GM21390 (cell line): ENCODE measurements around the gene ZNF646.

Experiments
- ATAC-seq: cut with Tn5 transposase; IDR thresholded peaks from one replicate; pipeline ENCODE4 v1.9.1; 2021; ENCODE audit not compliant: unreplicated experiment

ZNF646 gene

GRCh38 chr16:31073970-31074813 is at the start of gene ZNF646, which contains the start of gene ZNF668:
TSS of gene ZNF646 (plus strand) at chr16:31074422. CDS start at chr16:31076325, 1,903 bp downstream.
TSS of gene ZNF668 (minus strand) at chr16:31074240. CDS start at chr16:31064459, 9,781 bp downstream.
- ATAC-seq, result peak; percentile 64

- no peak for ATAC-seq
Observed at GRCh38 chr16:31025339-31025738, 48.9 kb upstream of the ZNF646 start.

GRCh38 chr16:31029272-31029671 is 45.0 kb upstream of the ZNF646 start:
- no peak for ATAC-seq

GRCh38 chr16:31031276-31031675 is 42.9 kb upstream of the ZNF646 start:
- ATAC-seq, result no peak

- peak; percentile 76 for ATAC-seq
Observed at GRCh38 chr16:31032736-31033708, 41.2 kb upstream of the ZNF646 start, which contains the start of gene STX4. TSS of gene STX4 (plus strand) at chr16:31033558. CDS start at chr16:31033806, 248 bp downstream.

- peak; percentile 47 for ATAC-seq
Observed at GRCh38 chr16:31033709-31034492, 40.3 kb upstream of the ZNF646 start.

GRCh38 chr16:31036691-31037090 is 37.5 kb upstream of the ZNF646 start:
- ATAC-seq, result no peak

GRCh38 chr16:31038993-31039392 is 35.2 kb upstream of the ZNF646 start:
- no peak for ATAC-seq

GRCh38 chr16:31042866-31043265 is 31.4 kb upstream of the ZNF646 start:
- ATAC-seq, result no peak

- ATAC-seq, result no peak
Observed at GRCh38 chr16:31043352-31043751, 30.9 kb upstream of the ZNF646 start.

GRCh38 chr16:31043898-31044481 is 30.2 kb upstream of the ZNF646 start:
- no peak for ATAC-seq

- no peak for ATAC-seq
Observed at GRCh38 chr16:31050280-31051030, 23.8 kb upstream of the ZNF646 start.

GRCh38 chr16:31052114-31052513 is 22.1 kb upstream of the ZNF646 start:
- ATAC-seq, result no peak

GRCh38 chr16:31055613-31056012 is 18.6 kb upstream of the ZNF646 start:
- ATAC-seq, result no peak

GRCh38 chr16:31061126-31061812 is 13.0 kb upstream of the ZNF646 start:
- no peak for ATAC-seq

- no peak for ATAC-seq
Observed at GRCh38 chr16:31061813-31062440, 12.3 kb upstream of the ZNF646 start.

- ATAC-seq, result no peak
Observed at GRCh38 chr16:31063495-31063842, 10.8 kb upstream of the ZNF646 start.

- ATAC-seq, result no peak
Observed at GRCh38 chr16:31063843-31064611, 10.2 kb upstream of the ZNF646 start.
